ENCODE data around the gene LAMB3.
A peak's percentile ranks its signal among the peaks of the same experiment; 100 is the strongest.

The LAMB3 gene

GRCh38 chr1:209653915-209654351 lies 1.7 kb upstream of the LAMB3 start:
- H3K4me3 ChIP-seq (ENCODE audit: low read depth, low read length): no peak overlapping the region
- DNase-seq (ENCODE audit: low read depth): no peak
- TF ChIP-seq CTCF (IDR thresholded peaks at IDR 0.05; ENCODE audit: control insufficient read depth, extremely low read depth, insufficient read depth): no peak

- DNase-seq (ENCODE audit: low read depth): peak; percentile 93
- no peak overlapping the region for H3K4me3 ChIP-seq (ENCODE audit: low read depth, low read length)
- TF ChIP-seq CTCF (IDR thresholded peaks at IDR 0.05; ENCODE audit: control insufficient read depth, extremely low read depth, insufficient read depth): no peak
These were observed 712 bp upstream of the LAMB3 start for GRCh38 chr1:209652873-209653401.

DNA sequence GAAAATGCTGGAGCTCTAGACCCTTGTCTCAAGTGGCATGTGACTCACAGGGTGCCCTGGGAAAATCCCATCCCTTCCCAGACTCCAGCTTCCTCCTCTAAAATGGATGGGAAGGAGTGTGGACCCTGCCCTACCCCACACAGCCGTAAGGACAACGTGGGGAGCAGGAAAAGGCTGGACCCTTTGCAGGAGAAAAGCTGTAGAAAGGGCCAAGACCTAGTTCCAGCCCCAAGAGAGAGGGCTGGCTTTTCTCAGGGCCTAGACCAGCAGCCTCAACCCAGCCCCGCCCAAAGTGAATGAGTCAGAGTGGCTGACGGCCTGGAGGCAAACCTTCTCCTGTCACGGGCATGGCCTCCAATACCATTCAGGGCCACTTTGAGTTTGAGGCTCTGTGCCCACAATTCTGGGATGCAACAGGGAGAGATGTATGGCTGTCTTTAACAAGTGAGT lies 1.1 kb downstream of the LAMB3 start:
- no peak for TF ChIP-seq CTCF (IDR thresholded peaks at IDR 0.05; ENCODE audit: control insufficient read depth, extremely low read depth, insufficient read depth)
- DNase-seq (ENCODE audit: low read depth): no peak
- no peak overlapping the region for H3K4me3 ChIP-seq (ENCODE audit: low read depth, low read length)

DNA sequence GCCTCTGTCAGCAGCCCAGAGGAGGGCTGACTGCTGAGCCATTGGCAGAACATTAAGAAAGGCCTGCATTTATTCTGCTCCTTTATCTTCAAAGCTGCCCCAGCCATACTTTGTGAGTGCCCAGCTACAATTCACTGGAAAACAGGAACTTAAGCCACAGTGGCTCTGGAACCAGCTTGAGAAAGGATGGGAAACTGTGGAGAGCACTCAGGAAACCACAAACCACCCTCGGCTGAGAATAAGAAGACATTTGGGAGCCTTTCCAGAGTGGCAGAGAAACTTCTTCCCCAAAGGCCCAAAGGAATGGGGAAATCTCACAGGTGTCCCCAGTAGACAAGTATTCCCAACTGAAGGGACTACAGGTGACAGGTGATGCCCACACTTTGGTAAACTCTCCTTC lies 1.8 kb downstream of the LAMB3 start:
- DNase-seq (ENCODE audit: low read depth): no peak
- no peak for TF ChIP-seq CTCF (IDR thresholded peaks at IDR 0.05; ENCODE audit: control insufficient read depth, extremely low read depth, insufficient read depth)
- H3K4me3 ChIP-seq (ENCODE audit: low read depth, low read length): no peak overlapping the region

DNA sequence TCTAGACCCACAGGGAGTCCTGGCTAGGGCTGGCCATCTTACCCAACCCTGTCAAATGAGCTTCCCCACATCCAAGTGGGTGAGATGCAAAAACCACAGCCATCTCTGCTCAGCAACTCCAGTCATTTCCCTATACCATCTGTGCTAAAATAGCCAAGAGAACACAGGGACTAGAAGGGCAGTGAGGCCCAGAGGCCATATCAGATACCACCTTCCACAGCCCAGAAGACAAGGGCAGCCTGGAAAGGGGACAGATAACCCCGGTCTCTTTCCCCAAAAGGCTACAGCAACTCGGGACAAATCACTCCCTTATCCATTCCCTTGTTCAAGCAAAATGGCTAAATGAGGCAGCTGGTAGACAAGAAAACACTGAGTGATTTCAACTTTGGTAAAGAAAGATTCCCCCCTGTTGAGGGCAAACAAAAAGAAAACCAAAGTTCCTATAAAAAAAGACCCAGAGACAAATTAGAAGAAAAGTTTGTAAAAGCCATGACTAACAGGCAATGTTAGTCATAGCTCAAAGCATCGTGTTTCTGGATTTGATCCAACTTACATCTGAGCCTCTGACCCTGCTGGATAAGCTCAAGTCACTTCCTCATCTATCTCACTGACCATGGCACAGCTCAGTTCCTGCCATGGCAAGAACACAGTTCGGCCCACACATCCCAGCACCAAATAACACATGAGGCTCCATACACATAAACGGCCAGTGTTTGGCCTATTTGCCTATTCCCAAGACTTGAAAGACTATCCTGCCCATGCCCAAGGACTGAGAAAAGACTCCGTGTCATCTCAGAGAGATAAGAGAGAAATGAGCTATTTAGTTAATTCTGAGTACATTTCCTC lies 3.1 kb downstream of the LAMB3 start:
- no peak overlapping the region for H3K4me3 ChIP-seq (ENCODE audit: low read depth, low read length)
- no peak for TF ChIP-seq CTCF (IDR thresholded peaks at IDR 0.05; ENCODE audit: control insufficient read depth, extremely low read depth, insufficient read depth)
- peak; percentile 11 for DNase-seq (ENCODE audit: low read depth)

DNA sequence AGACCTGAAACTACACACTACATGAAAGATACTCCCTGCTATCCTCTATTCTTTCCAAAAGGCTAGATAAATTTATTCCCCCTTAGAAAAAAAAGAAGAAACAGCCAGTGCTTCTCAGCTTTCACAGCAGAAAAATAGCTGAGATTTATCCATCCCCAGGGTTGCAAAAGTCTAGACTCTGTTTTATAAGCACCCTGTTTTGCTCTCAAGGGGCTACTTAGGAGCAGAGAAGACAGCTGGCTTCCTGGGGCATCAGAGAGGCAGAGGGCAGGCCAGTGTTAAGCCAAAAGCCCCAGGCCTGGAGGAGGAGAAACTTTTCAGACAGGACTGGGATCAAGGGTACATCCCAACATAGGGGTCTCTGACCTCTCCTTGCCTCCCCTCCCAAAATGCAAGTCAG lies 3.9 kb downstream of the LAMB3 start:
- no peak for DNase-seq (ENCODE audit: low read depth)
- no peak for TF ChIP-seq CTCF (IDR thresholded peaks at IDR 0.05; ENCODE audit: control insufficient read depth, extremely low read depth, insufficient read depth)
- H3K4me3 ChIP-seq (ENCODE audit: low read depth, low read length): no peak overlapping the region

All from LNCaP clone FGC (cell line).